GM23248 (cell line): ENCODE measurements around the gene TAF1B.

Source experiments
- EZH2 ChIP-seq: fragments of 200-600 bp; sonication (generic); IDR thresholded peaks from 2 replicates; pipeline ENCODE4 v1.6.1; 2018; ENCODE audit warnings: antibody characterized with exemption, mild to moderate bottlenecking; ENCODE audit not compliant: insufficient read depth, poor library complexity, severe bottlenecking
- EZH2phosphoT487 ChIP-seq: fragments of 200-600 bp; sonication (generic); IDR thresholded peaks from 2 replicates; pipeline ENCODE4 v1.6.1; 2018; ENCODE audit warnings: antibody characterized with exemption, moderate library complexity, mild to moderate bottlenecking, low read depth; ENCODE audit not compliant: insufficient read depth

DNA sequence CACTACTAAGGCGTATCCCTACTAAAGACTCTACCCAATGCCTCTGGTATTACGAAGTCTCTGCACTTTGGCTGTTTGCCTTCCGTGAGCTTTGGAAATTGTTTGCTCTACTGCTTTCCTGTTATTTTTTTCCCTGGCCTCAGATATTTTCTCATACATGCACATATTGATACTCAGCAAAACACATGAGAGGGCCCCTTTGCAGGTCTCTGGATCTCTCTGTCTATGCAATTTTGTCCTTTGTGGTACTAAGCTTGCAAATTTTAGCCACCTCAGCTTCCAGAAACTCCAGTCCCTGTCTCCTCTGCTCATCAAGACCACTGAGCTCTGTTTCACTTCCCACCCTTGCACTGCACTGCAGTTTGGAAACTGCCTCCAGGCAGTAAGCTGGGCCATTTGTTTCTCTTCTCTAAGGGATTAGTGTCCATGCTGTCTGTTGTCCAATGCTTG is 46.6 kb downstream of the TAF1B start:
- TF ChIP-seq EZH2phosphoT487 (no peak), EZH2 (no peak)
